Astrocyte of the spinal cord (primary cell): ENCODE measurements around the gene BAAT.
A peak's percentile ranks its signal among the peaks of the same experiment; 100 is the strongest.

Experiments
- DNase-seq: peaks from one replicate; pipeline ENCODE4 v3.0.0; 2011; ENCODE audit warnings: low read depth, low spot score
- H3K4me3 ChIP-seq: 2 replicates; pipeline ENCODE4 v1.5.1; 2011; ENCODE audit warnings: low read depth, mild to moderate bottlenecking, low read length, moderate library complexity
- in situ Hi-C: cut with HindIII; loops from 2 replicates; pipeline ENCODE4 v1.10.0; 2017; ENCODE audit warnings: low sequenced_read_pairs
- TF ChIP-seq, protein P1 (sequence below): IDR thresholded peaks from 2 replicates; pipeline ENCODE4 v1.5.1; 2012; ENCODE audit warnings: low read depth, mild to moderate bottlenecking, low read length, inconsistent platforms

BAAT gene

DNA sequence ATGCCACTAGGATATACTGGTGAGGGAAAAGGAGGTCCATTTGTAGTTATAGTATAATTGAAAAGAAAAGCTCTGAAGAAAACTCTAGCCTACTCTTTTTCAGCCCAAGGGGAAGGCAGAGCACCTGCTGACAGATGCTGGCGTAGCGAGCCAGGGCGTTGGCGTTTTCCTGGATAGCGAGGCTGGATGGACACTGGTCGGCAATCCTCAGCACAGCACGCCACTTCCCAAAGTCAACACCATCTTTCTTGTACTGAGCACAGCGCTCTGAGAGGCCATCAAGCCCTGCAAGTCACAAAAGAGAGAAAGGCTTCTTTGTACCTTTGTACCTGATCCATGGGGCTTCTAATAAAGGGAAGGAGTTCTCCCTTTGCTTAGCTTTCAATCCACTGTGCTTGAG, 42.6 kb upstream of the BAAT start:
- TF ChIP-seq, protein P1, sequence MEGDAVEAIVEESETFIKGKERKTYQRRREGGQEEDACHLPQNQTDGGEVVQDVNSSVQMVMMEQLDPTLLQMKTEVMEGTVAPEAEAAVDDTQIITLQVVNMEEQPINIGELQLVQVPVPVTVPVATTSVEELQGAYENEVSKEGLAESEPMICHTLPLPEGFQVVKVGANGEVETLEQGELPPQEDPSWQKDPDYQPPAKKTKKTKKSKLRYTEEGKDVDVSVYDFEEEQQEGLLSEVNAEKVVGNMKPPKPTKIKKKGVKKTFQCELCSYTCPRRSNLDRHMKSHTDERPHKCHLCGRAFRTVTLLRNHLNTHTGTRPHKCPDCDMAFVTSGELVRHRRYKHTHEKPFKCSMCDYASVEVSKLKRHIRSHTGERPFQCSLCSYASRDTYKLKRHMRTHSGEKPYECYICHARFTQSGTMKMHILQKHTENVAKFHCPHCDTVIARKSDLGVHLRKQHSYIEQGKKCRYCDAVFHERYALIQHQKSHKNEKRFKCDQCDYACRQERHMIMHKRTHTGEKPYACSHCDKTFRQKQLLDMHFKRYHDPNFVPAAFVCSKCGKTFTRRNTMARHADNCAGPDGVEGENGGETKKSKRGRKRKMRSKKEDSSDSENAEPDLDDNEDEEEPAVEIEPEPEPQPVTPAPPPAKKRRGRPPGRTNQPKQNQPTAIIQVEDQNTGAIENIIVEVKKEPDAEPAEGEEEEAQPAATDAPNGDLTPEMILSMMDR: no peak
- no peak for DNase-seq

DNA sequence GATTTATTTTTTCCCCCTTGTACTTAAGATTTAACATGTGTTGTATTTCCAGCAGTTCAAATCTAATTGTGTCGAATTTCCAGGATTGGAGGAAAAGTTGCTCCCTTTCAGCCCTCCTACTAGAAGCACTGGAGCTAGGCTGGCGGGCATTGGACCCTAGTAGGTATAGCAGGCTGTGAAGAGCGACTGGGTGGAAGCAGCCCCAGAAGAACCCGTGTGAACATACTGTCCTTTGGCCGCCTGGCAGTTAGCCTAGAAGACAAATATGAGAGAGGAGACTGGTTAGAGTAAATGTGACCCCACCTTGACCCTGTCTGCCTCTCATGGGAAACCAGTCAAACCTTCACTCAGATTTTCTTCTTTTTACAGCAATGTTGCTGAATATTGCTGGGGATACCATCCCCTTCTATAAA, 36.9 kb upstream of the BAAT start:
- DNase-seq: peak; percentile 25
- in situ Hi-C loops: no loop called here
- TF ChIP-seq, protein P1: no peak
- no peak overlapping the region for H3K4me3 ChIP-seq

More for the DNA sequence above, 42.6 kb upstream of the BAAT start:
- in situ Hi-C loops: no loop called here
- no peak overlapping the region for H3K4me3 ChIP-seq

DNA sequence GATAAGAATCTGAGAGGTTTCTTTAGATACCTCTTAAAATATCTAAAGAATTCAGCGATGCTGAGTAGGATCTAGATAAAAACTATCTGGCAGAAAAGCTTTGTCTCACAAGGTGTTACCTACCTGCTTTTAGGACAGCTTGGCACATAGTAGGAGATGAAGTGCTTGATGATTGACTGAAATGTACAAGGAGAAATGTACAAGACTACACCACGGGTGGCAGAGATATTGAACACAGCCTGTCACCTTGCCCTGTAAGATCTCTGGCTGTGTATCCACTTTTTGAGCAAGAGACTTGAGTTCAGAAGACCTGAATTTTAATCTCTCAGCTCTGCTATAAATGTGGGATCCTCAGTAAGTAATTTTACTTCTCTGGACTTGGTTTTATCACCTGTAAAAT, 35.1 kb upstream of the BAAT start:
- in situ Hi-C loops: no loop called here
- no peak overlapping the region for H3K4me3 ChIP-seq
- TF ChIP-seq, protein P1: no peak
- DNase-seq: no peak

DNA sequence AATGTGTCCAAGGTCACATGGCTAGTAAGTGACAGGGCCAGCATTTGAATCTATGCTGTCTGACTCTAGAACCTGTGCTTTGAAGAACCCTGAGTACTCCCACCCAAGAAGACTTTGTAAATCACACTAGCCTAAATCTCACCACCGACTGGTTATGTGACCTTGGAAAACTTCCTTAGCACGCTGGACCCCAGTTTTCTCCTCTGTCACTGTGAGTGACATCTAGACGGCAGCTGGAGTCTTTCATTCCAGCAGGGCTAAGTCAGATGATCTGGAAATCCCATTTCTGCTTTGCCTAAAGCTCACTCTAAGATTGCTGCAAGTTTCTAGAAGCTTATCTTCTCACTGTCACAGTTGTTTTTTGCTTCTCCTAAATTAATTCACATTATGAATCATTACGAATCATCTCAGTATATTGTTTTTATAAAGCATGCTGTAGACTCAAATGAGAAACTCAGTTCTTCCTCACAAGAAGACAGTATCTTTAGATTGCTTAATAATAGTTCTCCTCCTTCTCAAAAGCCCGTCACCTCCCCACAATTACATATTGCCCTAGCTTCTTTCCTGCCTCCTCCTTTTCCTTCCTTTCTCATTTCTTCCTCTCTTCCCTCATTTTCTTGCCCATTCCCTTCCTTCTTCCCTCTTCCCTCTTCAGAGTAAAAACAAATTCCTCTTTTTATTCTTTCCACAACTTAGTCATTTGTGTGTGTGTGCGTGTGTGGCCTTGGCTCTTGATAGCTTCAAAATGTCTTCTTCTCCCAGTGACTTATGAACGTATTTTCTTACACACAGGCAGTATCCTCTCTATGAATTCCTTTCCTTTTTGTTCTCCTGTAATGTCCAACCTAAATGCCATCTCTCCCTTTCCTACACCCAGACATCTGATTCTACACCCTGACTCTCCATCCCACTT, 34.0 kb upstream of the BAAT start:
- no peak overlapping the region for H3K4me3 ChIP-seq
- TF ChIP-seq, protein P1: no peak
- in situ Hi-C loops: no loop called here
- DNase-seq: peak; percentile 35

DNA sequence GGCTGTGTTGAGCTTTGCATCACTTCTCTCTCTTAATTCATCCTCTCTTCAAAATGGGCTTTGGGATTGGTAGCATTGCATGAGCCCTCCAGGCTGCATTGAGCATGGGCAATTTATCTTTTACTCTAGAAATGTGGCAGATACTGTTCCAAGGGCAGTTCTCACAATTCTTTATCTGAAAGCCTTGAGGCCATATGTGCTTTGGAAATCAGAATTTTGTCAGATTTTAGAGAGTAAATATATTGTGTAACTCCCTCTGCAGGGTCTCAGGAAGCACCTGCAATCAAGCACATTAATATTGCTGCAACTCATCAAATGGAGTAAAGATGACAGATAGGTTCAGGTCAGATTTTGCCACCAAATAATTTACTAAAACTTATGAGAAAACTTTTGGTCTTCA, 33.2 kb upstream of the BAAT start:
- no peak overlapping the region for H3K4me3 ChIP-seq
- TF ChIP-seq, protein P1: no peak
- DNase-seq: no peak
- in situ Hi-C loops: no loop called here

DNA sequence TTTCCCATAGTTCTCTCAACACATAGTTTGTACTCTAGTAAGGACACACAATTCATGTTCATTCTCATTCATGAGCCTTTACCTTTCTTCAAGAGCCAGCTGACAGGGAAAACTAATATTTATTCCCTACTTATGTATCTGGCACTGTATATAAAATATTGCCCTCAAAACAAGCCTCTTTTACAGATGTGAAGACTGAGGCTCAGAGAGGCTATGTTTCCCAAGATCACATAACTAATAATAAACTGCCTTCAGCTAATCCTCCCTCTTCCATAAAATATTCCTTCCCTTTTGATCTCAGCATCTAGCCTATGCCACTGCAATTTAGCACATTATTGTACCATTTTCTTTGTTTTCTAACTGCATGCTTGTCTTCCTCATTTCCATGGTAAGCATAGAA, 32.6 kb upstream of the BAAT start:
- H3K4me3 ChIP-seq: no peak overlapping the region
- TF ChIP-seq, protein P1: no peak
- no peak for DNase-seq
- in situ Hi-C loops: no loop called here
